ENCODE measurements around the gene VPS39.

VPS39 gene

DNA sequence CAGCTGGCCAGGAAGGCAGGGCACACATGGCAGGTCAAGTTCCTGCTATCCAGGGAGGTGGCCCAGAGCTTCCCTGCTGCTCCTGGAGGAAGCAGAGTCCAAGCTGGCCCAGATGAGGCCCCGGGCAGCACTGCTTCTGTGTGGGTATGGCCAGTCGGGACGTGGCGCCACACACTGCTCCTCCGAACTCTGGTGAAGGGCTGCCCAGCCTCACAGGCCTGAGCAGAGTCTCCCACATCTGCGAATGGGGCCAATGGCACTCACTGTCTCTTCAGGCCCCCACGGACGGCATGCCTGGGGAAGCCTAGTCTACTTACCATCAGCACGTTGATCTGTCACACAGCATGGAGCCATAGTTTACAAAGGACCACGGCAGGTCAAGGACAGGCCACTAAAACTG lies 49.2 kb downstream of the VPS39 start:
- DNase-seq (ENCODE audit: low spot score): no peak

DNA sequence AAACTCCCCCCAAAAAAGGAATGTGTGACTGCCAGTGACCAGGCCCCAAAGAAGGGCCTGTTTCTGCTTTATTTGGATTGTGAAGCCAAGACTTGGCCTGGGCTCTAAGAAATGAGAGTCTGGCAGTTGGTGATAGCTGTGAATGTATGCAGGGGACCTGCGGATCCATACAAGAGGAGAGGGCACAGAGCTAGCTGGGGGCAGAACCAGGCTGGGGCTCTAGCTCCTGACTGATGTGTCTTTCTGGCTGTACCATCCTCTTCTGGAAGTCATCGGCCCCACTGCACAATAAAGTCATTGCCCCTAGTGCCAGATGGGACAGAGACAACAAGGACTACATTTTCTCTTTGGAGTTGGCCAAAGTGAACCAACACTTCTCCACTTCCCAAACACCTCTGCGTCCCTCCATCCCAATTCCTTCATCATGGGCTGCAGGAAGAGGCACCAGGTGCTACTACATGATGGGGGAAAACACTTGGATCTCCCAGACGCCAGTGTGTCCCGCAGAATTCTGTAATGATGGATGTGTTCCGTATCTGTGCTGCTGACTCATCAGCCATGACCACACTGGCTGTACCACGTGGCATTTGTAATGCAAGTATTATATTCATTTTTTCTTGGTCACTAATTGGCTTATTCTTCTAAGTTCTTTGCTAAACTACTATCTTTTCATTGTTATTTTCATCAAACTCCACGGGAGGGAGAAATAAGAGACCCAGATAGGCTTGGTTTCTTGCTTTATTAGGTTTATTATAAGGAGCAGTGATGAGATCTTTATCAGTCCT lies 49.9 kb downstream of the VPS39 start:
- DNase-seq (ENCODE audit: low spot score): peak; percentile 53

DNA sequence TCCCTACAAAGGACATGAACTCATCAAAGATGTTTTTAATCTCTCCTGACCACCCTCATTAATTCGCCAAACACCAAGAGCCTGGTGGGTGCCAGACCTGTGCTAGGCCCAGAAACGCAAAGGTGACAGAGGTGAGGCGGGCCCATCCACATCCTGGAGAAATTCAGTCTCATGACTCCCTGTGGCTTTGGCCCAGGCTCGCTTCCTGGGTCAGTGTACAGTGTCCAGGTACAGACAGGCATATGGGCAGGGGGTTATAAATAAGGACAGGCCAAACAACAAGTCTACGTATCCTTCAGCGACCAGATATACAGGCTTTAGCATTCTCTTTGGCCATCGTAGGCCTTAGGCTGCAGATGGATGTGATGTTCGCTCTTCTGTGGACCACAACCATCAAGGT lies 50.7 kb downstream of the VPS39 start:
- DNase-seq (ENCODE audit: low spot score): no peak

DNA sequence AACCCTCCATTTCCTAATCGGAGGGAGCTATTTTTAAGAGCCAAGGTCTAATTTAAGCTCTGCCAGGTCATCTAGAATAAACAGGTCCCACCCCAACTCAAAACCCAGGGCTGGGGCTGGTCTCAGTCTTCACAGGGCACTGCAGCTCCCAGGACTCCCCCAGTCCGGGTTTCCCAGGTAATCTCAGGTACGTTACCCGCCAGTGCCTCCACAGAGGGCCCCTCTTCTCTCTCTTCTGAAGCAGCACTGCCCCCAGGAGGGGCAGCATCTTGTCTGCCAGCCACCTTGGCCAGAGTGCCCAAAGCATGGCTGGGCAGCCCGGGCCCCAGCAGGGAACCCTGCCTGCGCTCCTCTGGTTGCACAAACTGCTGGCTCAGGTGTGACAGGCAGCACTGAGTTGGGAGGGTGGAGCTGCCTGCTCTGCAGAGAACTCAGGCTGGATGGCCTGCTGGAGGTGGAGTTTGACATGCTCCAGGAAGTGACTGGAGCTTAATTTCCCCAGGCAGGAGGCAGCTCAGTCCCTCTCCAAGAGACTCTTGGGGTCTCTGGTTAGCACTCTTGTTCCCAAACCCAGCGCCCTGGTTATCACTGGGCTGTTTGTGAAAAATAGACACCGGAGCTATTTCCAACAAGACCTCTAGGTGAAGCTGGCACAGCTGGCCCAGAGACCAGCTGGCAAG lies 51.7 kb downstream of the VPS39 start, which contains the start of gene PLA2G4F:
PLA2G4F (minus strand) TSS at position 394 of the 680 bp plus-strand sequence; CDS start at position 307, 87 bp downstream.
- DNase-seq (ENCODE audit: low spot score): no peak

DNA sequence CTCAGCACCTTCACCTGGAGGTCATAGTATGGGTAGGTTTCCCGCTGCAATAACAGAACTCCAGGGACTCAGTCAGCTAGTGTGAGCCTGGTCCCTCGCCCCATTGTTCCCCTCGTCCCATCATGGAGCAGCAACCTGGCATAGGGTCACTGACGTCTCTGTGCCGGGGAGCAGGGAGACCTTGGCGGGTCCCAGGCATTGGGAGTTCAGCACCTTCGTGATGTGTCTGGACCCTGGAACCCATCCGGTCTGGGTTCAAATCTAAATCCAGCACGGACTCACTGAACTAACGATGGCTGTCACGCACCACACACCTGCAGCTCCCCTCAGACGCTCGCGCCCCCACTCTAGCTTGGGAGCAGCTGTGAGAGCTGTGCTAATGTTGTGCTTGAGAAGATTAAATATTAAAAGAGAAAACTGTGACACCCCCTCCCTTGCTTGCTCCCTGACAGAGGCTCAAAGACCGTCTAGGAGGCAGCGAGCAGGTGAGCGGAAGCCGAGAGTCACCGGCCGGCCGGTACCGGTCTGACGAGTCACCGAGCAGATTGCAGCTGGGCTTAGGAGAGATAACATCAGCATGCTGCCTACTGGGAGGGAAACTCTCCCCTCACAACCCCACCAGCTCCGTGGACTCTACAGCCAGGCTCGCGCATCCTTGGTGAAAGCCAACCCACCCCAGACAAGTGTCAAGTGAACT lies 52.4 kb downstream of the VPS39 start:
- DNase-seq (ENCODE audit: low spot score): no peak

DNA sequence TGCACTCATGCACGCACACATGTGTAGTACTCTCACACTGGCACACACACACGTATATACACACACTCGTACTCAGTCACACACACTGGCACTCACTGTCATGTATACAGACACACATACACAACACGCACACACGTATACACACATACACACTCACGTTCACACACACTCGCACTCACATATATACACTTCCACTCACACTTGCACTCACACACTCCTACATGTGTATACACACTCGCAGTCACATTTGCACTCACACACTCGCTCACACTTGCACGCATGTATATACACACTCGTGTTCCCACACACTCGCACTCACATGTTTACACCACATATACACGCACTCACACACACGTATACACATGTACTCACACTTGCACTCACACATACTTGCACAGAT lies 53.1 kb downstream of the VPS39 start:
- DNase-seq (ENCODE audit: low spot score): no peak

DNA sequence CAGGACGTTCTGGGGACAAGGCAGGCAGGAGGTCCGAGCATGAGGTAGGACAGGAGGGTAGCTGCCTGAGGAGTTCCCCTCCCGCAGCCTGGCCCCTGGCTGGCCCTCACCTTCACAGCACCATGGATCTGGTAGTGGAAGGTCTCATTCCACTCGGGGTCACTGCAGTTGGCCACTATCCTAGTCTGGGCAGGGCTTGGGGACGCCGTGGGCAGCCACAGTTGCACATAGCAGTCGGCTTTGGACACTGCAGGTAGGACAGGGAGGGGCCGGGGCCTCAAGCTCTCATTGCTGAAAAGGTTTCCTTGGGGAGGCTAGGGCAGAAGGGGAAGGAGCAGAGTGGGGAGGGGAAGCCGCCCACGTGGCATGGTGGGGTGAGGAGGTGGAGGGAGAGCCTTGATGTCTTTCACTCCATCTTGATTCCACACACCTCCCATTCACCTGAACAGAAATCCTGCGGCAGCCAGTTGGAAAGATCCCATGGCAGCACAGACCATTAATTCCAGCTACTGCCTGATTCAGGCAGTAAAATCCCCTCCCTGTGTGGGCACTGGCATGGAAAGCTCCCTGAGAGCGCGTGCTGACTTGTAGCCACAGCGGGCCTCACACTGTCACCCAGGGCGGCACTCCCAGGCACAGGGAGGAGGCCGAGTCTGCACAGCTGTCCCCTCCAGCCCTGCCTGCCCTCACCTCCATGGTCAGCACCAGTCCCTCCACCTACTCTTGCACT lies 53.7 kb downstream of the VPS39 start:
- no peak for DNase-seq (ENCODE audit: low spot score)

DNA sequence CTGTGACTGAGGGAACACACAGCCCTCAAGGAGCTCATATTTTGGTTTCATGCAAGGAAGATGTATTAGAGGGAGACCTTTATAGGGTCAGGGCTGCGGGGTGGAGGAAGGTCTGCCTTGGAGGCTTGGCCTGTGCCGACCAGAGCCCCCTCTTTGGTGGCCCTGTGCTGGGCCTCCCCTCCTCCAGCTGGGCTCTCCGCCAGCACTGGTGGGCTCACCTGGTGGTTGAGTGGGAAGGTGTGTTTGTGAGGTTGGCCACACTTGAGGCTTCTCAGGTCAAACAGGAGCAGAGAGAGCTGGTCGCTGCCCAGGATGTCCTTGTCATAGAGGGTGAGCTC lies 54.3 kb downstream of the VPS39 start:
- no peak for DNase-seq (ENCODE audit: low spot score)

DNA sequence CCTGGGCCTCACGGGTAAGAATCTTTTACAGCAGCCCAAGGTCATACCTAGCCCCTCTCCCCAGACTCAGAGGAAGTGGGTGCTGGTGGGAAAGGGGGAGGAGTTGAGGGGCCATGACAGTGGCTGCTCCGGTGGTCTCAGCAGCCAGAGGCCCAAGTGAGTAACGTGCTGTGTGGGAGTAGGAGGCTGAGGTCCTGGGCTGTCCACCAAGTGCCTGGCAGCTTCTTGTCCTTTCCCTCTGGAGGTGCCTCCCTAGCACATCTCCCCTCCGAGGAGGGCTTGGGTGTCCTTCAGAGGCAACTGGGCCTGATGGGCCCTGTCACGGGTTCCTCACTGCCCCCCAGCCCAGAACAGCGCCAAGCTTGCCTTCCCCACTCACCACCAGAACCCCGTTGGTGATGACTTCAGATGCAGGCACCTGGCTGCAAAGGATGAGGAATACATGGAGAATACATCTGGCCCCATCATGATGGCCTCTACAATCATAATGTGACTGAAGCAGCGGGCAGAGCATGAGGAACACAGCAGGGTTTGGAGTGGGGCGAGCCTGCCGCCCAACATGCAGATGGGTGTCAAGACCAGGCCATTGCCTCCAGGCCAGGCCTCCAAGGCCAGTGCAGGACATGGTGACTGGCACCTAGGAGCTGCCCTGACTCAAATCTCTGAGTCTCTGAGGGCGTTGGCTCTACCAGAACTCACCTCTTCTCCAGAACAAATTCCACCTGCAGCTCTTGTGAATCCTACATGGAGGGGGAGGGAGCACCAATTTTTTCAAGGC lies 55.0 kb downstream of the VPS39 start:
- DNase-seq (ENCODE audit: low spot score): no peak

DNA sequence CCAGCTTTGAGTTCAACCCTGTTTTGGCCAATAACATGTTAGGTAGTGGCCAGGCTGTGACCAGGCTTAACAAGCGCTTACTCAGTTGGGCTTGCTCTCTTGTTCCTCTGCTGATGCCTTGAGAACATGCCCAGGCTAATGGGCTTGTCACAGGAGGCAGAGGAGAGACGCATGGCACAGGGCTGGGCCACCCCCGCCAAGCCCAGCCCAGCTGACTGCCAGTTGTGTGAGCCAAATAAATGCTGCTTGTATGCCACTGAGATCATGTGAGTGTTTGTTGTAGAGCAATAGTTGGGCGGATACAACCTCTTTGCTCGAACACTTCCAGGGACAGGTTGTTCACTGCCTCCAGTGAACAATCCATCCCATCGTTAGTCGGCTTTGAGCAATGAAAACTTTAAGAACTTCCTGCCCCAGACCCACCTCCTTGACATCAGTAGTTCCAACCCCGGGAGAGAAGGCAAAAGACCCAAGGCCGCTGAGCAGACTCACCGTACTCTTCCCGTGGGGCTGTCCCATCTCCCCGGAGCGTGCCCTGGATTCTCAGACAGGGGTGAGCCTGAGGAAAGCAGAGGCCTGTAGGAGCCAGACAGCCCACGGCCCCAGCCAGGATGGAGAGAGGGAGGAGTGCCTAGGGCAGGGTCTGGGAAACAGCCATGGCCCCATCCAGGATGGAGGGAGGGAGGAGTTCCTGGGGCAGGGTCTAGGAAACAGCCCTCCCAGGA lies 55.7 kb downstream of the VPS39 start:
- DNase-seq (ENCODE audit: low spot score): no peak

DNA sequence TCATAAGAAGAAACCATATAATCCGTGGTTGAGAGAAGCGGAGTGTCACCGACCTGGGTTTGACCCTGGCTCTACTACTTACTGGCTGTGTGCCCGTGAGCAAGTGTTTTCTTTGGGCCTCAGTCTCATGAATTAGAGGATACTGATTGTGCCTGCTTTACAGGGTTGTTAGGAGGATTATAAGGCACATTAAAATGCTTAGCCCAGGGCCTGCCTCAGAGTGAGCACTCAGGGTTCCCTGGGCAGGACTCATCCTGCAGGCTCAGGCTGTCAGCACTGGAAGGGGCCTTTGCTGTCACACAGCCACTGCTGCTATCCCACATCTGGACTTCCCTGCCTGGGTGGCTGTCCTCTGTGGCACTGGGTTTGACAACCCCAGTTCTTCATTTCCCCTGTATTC lies 56.4 kb downstream of the VPS39 start:
- no peak for DNase-seq (ENCODE audit: low spot score)

DNA sequence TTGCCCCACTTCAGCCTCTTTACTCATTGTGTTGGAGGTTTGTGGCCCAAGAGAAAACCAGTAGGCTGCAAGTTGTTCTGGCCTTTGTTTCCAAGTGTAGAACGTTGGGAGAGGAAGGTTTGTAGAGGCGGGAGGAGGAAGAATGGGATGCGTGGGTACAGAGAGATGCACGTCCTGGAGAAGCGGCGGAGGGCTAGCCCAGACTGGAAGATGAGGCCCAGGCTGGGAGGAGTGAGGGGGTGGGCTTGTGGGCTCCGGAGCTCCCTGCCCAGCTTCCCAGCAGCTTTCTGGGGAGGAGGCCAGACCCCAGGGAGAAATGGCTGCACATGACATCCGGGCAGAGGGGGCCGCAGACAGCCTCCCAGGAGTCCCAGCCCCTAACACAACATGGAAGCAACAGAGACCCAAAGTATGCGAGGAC lies 57.0 kb downstream of the VPS39 start:
- DNase-seq (ENCODE audit: low spot score): no peak

DNA sequence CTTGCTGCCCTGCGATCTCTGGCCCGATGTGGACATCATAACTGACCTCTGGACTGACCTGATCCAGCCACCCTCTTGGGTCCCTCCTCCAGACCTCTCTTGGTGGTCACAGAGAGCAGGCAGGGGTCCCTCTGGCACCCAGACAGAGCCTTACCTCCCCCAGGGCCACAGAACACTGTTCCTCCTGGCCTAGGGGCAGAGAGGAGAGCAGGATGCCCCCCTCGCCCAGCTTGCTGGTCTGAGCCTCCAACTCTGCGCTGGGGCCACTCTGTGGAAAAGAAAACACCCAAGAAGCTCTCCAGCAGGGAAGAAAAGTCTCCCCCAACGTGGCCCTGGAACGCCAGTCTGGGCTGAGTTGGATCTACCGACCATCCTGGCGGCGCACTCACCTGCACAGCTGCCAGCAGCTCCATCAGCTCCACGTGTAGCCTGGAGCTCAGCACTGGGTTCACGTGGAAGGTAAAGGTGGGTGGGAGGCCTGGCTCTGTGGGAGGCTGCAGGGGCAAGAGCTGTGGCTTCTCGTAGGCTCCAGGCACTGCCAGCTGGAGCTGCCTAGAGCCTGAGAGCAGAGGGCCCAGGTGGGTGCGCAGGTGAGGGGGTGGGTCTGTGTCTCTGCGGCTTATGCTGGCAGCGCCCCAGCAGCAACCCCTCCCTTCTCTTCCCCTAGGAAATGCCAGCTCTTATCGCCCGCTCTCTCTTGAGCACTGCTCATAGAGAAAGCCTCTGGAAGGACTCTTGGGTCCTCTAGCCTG lies 57.7 kb downstream of the VPS39 start:
- no peak for DNase-seq (ENCODE audit: low spot score)

DNA sequence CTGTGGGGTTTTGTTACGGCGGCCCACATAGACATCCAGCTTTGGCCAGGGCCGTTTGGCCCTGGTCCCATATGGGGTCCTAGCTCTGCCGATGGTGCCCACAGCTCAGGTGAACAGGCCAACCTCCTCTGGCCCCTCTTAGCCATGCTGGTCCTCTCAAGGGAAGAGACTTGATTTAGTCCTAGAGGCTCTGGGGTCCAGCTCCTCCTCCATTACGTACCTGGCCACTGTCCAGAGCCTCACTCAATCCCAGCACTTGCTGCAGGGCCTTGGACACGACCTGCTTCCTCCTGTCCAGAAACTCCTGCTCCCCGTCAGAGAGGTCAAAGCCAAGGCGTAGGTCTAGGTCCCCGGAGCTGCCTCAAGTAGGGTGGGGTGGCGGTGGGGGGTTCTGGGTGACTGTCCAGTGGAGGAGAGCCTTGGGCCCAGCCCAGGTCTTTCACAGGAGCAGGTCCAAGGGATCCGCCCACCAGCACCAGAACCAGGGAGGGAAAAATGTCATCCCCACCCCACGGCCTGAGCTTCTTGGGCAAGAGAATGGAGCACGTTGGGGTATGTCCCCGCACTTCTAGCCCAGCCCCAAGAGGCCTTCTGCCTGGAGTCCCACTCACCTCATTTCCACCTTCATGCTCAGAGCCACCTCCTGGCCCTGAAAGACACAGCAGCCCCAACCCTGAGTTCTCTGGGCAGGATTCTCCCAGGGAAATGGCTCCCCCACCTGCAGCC lies 58.4 kb downstream of the VPS39 start:
- DNase-seq (ENCODE audit: low spot score): no peak

DNA sequence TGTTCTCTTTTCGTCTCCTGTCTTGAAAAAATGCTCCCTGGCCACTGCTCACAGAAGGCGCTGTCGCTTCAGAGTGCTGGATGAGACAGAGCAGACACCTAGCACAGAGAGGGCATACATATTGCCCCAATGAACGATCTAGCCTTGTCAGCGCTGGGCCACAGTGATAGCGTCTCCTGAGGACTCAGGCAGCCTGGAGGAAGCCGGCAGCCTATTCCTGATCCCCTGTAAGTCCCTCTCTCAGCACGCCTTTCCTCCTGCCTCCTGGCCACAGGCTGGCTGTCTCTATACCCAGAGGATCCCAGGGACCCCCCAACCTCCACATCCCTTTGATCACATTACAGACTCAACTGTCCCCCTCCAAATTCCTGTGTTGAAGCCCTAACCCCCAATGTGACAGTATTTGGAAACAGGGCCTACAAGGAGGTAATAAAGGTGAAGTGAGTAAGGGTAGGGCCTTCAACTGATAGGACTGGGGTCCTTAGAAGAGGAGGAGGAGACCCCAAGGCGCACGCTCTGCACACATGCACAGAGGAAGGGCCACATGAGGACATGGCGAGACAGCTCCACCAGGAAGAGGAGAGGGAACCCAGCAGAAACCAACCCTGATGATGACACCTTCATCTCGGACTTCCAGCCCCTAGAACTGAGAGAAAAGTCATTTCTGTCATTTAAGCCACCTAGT lies 59.2 kb downstream of the VPS39 start:
- no peak for DNase-seq (ENCODE audit: low spot score)

DNA sequence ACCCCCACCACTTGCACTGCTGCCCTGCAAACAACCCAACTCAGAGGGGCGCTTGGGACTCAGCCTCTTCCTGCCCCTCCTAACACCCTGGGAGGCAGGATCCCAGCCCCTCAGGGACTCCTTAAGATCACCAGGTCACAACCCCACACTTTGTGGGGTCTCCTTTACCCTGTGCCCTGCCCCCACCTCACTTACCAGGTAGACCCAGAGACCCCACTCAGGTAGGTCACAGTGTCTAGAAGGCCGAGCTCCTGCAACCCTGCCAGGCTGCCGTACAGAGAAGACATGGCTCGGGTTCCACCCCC lies 60.7 kb downstream of the VPS39 start:
- no peak for DNase-seq (ENCODE audit: low spot score)

DNA sequence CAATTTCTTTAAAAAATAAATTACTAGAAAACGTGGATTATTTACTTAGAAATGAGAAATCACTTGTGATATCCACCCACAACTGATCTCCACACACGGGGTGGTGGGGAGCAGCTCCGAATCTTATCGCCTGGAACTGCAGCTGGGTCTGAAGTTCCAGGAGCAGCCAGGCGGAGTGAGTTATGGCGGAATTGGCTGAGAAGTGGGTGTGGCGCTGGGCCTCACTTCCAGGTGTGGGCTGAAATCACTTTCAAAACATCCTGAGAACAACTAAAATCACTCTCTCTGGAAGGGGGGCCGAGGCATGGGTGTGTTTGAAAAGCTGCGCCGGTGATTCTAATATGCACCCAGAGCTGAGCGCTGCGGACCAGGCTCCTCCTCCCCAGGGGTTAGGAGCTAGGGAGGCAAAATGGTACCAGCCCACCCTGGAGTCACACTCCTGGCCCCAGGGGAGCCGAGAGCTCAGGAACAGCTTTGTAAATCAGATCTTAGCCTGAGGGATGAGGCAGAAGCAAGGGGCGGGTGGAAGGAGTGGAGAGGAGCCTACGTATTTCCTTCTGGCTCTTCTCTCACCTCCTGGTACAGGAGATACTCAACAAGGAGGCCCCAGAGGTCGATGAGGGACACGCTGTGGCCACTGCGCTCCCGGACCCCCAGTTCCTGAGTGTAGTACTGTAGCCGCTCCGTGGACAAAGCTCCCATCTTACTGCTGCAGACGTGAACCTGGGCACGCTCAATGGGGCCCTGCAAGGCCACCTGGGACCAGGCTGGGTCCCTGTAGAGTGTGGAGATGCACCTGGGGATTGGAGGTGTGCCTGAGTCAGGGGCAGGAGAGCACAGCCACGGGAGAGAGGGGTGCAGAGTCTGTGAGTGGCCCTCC lies 61.3 kb downstream of the VPS39 start:
- no peak for DNase-seq (ENCODE audit: low spot score)

All from RKO (cell line).